GM19467 (cell line): ENCODE measurements around the gene UBE2N.
"Not testable (repeated sequence)": the region's sequence is repeated elsewhere in the genome, so short reads cannot be mapped to it uniquely, and the experiment has no call there.

Source experiments
- ATAC-seq: cut with Tn5 transposase; IDR thresholded peaks from one replicate; pipeline ENCODE4 v1.9.1; 2021; ENCODE audit warnings: mild to moderate bottlenecking, moderate library complexity; ENCODE audit not compliant: unreplicated experiment

UBE2N gene

DNA sequence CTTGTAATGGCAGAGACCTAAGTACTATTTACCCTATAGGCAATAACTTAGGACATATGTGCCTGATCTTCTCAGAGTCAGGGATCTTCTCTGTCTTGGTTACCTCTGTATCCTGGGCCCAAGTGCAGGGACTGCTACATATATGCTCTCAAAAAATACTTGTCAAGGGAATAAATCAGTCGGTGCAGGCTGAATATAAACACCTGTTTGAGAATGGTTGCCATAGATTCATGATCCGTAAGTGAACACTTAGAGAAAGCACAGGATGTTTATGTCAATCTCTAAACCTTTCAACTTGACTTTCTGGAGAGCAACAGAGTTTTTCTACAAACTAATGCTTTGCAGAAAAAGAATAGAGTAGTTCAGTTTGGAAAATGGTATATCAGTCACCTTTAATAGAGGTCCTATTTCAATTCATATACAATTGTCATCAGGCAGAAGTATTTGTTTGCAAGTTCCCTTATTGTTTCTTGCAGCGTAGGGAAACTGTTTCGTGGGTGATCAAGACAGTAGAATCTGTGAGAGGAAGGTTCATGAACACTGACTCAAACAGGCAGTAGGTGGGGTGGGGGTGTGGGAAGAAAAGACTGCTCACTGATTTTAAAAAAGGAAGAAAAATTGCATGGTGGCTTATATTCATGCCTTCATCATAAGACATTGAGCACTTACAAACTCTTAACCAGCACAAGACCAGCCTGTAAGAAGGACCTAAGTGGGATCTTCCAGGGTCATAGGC lies 6.0 kb upstream of the UBE2N start:
- ATAC-seq, result no peak

DNA sequence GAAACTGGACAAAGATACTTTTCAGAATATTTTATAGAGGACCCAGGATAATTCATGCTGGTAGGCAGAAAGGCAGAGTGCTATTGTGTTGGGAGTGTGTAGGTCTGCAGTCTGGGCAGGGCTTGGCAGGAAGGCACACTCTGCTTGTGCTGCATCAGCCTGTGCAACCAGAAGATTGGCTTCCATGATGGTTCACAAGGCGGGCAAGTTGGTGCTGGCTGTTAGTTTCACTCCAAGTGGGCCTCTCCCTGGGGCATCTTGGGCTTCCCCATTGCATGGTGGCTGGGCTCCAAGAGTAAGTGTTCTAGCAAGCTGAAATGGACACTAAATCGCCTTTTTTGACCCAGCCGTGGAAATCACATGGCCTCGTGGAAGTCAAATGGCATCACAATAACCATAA lies 1.8 kb upstream of the UBE2N start:
- no peak for ATAC-seq

DNA sequence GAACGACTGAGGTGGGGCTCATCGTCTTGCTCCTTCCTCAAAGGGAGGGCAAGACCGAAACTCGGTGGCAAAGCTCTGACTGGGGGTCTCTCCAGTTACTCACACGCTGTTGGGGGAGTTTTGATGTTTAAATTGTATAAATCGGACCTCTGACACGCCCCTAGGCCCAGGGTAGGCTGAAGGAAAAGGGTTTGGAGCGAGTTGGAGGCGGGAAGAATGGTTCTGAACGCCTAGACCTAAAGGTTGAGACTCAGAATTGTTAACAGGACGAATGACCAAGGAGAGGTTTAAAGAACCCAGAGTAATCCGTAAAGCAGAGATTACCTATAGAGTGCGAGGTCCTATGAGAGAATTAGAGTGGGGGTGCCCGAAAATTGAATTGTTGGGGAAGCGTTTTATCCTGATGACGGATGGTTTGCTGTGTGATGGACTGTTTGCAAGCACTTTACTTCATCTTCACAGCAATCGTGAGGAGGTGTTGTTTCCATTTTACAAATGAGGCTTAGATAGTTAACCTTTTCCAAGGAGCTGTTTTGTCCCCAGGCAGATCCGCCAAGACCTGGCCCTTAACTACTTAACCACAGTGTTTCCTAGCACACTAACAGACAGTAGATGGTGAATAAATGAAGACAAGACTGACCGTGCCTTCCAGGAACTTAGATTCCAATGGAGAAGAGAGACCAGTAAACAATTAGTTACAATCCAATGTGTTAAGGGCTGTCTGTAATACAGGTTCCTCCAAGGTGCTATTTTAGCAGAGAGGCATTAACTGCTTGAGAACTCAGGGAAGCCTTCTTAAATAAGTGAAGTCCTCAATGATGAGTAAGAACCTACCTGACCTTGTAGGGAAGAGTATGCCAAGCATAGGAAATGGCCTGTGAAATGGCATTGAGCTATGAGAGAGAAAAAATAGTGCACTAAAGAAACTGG lies 929 bp upstream of the UBE2N start:
- no peak for ATAC-seq

DNA sequence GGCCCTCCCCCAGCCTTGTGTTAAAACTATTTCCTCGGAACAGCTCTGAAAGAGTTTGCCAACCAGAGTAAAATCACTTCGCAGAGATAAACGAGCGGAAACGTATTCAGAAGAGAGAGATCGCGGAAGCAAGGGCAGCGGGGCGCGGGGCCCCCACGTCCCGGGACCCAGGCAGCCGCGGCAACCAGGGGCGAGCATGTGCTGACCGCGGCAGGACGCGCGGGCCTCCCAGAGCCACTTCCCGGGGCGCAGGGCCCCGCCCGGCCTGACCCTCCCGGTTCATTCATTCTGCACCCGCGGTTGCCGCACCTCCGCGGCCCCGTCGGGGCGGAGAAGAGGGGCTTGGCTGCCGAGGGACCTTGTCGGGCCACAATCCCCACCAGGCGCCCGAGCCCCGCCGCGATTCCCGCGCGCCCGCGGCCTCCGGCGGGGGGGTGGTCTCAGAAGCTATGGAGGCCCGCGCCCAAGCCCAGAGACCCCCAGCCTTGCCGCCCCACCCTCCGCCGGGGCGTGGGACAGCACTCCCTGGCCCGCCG lies 598 bp downstream of the UBE2N start:
- ATAC-seq, result no peak

DNA sequence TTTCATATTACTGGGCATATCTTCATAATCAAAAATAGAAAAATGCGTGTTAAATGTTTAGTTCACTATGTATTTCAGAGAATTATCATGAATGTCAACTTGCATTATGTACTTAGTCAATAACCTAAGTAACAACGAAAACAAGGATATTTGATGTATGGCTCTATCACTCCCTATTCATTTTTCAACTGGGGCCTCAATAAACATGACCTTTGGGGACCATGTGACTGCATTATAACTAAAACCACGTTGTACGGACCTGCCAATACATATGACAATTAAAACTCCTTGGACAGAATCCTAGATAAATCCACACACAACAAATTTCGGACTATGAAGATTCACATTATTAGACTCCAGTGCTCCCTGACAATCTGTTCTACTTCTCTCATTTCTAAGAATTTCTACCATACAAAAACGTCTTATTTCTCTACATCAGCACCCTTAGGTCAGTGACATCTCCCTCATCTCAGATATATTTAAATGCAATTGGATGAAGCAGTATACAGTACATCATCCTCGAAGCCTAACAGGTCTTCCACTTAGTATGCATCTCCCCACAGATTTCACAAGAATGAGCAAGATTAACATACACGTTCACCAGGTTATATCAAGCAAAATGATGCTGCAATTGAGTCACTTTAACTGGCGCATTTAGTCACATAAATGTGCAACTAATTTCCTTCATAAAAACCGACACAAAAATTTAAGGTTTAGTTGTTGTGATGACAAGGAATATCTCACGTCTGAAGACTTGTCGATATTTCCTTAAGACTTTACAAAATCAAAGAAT lies 1.5 kb downstream of the UBE2N start:
- no peak for ATAC-seq

DNA sequence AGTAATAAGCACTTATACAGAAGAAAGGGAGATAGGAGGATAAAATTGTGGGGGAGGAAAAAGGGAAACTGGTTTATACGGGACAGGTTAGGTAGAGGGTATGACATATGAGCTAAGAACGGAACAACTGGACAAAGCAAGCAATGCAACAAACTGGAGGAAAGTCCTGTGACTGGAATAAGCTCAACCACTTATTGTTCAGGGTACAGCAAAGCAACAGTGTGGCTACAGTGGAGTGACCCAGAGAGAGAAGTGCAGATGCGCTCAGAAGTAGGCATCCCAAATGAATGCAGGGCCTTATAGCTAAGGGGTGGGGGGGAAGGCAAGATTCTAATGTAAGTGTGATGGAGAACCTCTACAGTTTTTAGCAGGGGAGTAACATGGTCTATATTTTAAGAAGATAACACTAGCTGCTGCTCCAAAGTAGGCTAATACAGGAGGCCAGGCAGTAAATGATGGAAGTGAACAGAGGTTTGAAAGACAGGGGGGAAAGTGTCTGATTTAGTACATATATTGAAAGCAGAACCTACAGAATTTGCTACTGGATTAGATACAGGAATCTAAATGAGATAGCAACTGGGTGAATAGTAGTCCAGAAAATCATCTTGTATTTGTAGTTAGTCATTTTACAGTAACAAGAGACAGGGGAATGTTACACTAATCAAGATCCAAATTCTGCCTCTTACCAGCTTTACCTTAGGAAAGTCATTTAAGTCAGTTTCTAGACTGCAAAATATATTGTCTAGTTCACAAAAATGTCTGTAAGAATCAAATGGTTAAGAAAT lies 3.3 kb downstream of the UBE2N start:
- no peak for ATAC-seq

DNA sequence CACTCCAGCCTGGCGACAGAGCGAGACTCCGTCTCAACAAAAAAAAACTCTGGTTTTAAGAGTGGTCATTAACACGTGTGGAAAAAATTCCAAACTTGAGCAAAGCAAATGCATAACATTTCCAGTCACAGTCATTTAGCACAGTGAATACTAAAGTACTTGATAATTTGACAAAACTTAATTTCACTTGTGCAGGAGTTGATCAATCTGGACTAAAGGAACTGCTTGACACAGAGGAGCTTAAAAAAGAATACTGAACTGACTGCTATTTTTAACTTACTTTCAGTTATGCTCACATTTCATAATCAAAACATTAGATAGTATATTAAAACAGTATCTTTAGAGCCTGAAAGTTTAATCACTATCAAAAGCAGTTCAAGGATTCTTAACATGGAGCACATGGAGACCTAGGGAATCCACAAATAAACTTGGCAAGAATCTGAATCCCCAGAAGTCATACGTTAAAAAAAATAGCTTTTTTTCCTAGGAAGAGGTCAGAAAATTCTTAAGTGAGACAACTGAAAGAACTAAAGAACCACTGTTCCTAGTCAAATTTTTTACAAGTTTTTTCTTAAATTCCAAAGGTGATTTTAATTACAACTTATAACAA lies 7.4 kb downstream of the UBE2N start:
- ATAC-seq, result no peak

DNA sequence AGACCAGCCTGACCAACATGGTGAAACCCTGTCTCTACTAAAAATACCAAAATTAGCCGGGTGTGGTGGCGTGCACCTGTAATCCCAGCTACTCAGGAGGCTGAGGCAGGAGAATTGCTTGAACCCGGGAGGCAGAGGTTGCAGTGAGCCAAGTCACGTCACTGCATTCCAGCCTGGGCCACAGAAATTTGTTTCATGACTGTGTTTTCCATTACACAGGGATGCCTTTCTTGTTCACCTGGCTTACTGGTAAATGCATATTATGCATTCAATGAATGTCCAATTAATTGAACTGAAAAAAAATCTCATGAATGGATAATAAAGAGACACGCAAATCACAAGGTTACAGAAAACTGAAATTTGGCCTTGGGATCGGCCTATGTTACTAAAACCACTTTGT lies 9.7 kb downstream of the UBE2N start:
- ATAC-seq, result not testable (repeated sequence)

DNA sequence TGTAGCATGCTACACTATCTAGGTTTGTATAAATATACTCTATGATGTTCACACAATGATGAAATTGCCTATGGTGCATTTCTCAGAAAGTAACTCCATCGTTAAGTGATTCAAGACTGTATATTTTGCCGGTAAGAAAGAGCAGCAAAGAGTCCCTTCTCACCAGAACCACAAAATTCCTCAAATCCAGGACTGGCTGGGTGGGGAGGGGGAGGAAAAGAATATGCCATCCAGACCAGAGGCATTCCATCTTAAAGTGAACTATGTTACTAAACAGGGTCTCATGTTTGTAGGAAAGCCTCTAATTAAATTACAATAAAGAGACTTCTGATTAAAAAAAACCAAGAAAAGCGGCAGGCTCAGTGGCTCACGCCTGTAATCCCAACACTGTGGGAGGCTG lies 11.5 kb downstream of the UBE2N start:
- ATAC-seq, result no peak

DNA sequence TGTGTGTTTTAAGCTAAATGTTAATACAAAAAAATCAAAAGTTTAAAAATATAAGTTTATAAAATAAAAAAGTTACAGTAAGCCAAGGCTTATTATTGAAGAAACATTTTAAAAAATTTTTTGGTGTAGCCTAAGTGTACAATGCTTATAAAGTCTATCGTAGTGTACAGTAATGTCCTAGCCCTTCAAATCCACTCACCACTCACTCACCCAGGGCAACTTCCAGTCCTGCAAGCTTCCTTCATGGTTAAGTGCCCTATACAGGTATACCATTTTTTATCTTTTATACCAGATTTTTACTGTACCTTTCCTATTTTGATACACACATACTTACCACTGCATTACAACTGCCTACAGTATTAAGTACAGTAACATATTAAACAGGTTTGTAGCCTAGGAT lies 11.9 kb downstream of the UBE2N start:
- ATAC-seq, result no peak

DNA sequence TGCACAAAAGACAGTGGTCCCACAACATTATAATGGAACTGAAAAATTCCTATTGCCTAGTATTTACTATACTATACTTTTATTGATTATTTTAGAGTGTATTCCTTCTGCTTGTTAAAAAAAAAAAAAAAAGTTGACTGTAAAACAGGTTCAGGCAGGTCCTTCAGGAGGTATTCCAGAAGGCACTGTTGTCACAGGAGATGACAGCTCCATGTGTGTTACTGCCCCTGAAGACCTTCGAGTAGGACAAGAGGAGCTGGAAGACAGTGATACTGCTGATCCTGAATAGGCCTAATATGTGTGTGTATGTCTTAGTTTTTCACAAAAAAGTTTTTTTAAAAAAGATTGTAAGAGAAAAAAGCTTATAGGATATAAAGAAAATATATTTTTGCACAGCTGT lies 12.3 kb downstream of the UBE2N start:
- no peak for ATAC-seq

DNA sequence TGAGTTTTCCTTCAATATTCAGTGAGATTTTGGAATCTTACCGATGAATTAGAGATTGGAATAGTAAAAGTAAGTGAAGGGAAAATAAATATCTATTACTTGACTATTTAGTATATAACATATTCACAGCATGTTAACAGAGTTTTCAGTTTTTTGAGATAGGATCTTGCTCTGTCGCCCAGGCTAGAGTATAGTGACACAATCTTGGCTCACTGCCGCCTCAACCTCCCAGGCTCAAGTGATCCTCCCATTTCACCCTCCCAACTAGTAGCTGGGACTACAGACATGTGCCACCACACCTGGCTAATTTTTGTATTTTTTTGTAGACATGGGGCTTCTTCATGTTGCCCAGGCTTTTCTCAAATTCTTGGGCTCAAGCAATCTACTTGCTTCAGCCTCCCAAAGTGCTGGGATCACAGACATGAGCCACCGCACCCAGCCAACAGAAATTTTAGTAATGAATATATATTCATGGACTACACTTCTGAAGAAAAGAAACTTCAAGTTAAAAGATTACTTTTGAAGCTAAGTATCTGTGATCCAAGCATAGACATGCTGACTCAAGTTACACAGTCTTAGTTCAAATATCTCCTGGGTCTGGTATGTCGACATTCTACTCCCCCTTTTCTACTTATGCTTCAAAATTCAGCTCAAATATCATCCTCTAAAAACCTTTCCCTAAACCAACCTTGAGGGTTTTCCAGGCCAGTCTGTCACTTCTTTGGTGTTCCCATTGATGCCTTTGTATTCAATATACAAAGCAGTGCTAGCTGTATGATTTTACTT lies 13.8 kb downstream of the UBE2N start:
- ATAC-seq, result no peak

DNA sequence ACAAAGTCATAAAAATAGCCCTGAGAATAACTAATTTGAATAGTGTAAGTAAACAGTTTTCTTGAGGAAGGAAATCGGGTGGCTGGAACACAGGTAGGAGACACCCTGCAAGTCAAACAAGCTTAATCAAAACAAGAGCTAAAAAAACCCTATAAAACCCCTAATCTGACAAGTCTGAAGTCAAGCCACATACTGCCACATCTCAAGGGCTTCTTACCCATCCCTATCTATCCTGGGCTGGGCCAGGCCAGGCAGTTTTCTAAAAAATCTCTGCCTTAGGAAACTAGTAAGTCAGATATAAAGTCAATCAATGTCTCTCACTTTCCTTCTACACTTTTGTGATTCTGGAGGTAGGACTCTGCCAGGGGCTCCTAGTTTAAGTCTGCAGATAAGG lies 15.3 kb downstream of the UBE2N start:
- no peak for ATAC-seq

DNA sequence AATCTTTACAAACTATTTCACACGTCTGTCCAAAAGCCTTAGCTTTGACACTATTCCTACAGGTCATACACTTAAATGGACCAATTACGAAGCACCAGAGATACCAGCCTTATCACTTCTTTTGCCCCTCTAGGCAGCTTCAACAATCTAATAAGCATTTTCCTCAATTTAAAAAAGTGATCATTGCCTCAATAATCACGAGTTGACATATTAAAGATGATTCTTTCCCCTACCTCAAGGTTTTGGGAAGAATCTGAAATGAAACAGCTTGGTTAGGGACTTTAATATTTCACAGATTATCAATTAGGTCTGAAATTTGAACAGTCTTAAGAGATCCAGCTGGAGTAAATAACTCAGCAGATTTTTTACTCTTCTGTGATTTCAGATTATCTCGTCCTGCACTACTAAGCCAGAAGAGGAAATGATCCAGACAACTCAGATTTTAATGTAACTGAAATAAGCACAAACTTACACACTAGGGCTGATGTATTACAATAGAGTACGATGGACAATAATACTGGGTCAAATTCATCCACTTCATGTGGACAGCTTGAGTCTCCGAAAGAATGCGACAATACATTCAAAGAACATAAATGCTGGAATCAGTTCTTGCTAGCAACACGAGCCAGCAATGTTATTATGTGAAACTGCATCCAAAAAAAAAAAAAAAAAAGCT lies 15.9 kb downstream of the UBE2N start:
- no peak for ATAC-seq

DNA sequence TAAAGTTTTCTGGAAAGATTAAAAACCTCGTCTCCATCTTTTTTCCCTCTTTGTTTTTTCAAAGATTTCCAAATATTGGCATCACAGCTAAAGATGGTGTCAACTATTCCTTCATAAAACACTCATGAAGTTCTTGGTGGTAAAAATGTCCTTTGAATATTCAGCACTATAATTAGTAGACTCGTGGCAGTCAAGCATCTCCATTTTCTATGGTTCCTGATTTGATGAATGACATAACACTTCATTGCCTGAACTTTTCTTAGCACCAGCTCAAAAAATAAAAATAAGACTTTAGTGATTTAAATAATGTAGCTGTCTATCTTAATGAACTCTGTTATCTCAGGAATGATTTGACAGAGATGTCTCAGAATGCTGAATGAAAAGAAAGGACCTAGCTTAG lies 19.7 kb downstream of the UBE2N start:
- ATAC-seq, result no peak

DNA sequence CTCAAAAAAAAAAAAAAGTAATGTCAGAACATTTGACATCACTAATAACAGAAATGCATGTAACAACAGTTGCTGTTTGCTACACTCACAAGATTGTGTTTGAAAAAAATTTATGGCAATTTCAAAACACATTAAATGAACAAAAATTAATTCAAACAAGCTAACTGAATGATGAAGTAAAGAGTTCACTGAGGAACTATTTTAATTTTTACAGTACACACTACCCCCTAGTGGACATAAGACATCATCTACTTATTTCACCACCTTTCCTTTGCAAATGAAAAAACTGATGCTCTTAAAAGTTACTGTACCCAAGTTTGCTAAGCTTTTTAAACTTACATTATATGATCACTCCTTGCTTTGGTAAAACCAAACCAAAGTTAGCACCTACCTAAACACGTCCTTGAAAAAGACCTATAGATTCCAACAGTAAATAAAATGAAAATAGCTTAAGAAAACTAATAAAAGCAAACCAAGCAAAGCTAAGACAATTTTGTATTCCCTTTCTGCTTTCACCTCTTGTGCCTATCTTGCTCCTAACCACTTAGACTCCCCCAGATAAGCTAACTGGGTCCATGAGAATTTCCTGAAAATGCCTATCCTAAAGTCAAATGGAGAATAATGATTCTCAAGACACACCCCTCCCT lies 22.2 kb downstream of the UBE2N start:
- no peak for ATAC-seq

DNA sequence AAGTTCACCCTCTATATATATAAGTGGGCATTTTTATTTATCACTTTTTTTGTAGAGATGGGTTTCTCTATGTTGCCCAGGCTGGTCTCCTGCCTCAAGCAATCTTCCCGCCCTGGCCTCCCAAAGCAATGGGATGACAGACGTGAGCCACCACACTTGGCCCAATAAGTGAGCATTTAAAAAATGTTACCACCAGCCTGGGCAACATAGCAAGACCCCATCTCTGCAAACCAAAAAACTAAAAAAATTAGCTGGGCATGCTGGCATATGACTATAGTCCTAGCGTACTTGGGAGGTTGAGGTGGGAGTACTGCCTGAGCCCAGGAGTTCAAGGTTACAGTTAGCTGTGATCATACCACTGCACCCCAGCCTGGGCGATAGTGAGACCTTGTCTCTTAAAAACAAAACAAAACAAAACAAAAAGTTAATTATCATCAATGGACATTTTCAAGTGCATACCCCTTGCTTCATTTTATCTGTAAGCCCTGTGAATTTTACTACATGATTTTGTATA lies 23.7 kb downstream of the UBE2N start:
- no peak for ATAC-seq
